Ramos (cell line): ENCODE results near the gene ACKR3.

Source experiments
- in situ Hi-C: fragments of 300-500 bp; cut with MboI; formaldehyde crosslinking; loops from one replicate; pipeline ENCODE4 v1.14.3; 2022; ENCODE audit warnings: low sequenced_read_pairs; ENCODE audit not compliant: unreplicated experiment

ACKR3 gene

DNA sequence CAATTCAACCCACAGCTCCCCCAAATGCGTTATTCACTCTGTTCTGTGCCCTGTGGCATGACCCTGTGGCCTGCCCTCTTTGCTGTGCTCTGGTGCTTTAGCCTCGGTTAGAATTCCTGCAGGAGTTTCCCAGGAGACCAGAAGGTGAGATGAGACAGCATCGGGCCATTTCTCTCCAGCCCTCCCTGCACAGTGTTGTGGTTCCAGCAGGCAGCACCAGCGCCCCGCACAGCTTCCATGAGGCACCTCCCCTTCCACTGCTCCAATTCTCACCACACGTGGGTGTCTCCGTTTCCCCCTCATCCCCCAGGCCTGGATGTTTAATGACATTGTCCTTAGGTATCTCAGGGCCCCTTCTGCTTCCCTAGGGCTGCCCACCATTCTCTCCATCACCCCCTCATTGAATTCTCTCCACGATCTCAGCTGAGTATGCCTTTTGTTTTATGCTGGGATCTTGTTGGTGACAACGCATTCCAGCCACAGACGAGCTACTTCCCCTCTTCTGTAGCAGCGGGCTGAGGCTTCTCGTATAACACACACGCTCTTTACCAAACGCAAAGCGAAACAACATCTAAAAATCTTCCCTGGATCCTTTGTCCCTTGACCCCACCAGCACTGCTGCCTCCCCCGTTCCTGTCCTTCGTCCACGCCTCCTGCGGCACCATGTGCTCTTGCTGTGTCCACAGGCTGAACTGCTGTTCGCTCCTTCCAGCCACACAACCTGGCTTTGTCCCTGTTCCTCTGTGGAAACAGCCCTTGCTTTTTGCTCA, 35.1 kb downstream of the ACKR3 start:
- in situ Hi-C loops = no loop called here

DNA sequence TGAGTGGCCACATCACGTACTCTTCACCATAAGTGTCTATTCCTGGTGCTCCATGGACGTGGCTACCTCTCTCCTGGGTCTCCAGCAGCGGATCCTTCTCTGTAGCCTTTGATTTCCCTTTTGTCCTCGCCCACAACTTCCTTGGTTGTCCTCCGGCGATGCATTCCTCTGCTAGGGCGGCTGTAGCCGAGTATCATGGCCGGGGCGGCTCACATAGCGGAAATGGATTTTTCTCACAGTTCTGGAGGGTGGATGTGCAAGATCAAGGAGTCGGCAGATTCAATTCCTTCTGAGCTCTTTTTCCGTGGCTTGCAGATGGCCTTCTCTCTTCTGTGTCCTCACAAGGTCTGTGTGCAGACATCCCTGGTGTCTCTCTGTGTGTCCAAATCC, 35.7 kb downstream of the ACKR3 start:
- in situ Hi-C loops = no loop called here

DNA sequence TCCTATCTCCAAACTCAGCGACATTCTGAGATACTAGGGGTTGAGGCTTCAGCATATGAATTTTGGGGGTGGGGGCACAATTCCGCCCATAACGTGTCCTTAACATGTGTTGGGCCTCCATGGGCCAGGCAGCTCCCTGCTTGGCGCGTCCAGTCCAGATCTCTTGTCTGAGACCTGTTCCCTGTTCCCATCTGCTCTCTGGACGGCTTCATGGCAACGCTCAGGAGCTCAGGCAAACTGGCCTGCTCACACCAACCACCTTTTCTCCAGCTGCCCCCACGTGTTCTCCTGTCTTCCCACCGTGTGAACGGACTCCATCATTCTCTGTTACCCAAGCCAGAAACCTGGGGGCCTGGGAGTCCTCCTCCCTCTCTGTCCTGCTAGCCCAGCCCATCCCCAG, 36.4 kb downstream of the ACKR3 start:
- in situ Hi-C loops = no loop called here

DNA sequence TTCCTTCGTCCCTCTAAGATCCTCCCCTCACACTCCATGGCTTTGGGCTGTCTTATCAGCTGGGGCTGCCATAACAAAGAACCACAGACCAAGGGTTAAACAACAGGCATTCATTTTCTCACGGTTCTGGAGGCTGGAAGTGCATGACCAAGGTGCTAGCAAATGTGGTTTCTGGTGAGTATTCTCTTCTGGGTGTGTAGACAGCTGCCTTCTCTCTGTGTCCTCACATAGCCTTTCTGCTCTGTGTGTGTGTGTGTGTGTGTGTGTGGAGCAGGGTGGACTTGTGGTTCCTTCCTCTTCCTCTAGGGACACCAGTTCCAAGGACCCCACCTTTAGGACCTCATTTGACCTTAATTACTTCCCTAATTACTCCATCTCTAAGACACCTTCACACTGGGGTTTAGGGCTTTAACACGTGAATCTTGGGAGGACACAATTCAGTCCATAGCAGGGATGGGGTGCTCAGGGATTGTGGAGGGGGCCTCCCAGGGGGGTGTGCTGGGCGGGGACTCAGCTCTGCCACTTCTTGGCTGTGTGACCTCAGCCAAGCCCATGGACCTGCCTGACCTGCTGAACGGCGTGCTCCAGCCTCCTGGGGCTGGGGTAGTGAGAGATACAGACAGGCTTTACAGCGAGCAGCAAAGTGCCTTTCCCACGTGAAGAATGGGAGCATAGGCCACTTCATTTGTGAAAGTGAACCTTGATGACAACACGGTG, 38.0 kb downstream of the ACKR3 start:
- in situ Hi-C loops = no loop called here

DNA sequence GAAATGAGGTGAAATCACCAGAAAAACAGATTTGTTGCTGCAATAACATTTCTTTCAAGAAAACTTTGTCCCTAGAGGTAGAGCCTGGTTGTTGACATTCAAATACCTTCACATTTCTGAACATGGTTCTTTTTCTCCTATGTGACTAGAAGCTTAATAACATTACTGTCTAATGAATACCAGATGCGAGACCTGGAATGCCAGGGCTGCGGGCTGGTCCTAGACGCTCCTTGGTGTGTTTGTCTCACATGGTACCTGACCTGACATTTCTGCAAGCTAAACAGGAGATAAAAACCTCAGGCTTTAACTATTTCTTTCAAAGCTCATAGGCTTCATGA, 38.5 kb downstream of the ACKR3 start:
- in situ Hi-C loops = no loop called here

DNA sequence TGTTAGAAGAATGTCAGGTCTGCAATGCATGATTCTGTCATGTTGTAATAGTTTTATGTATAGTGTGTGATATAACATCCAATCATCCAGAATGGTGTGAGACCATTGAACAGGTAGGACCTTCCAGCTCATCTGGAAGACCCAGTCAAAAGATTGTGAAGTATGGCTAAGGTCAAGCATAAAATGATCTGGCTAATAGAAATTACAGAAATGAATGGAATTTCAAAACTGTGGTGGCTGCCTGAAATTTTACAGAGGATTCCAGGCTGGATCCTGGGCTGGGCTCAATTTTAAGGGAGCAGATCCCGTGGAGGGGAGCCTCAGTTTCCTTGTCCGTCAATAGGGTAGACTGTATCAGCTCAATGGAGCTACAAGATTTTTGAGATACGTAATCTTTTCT, 39.1 kb downstream of the ACKR3 start:
- in situ Hi-C loops = no loop called here

DNA sequence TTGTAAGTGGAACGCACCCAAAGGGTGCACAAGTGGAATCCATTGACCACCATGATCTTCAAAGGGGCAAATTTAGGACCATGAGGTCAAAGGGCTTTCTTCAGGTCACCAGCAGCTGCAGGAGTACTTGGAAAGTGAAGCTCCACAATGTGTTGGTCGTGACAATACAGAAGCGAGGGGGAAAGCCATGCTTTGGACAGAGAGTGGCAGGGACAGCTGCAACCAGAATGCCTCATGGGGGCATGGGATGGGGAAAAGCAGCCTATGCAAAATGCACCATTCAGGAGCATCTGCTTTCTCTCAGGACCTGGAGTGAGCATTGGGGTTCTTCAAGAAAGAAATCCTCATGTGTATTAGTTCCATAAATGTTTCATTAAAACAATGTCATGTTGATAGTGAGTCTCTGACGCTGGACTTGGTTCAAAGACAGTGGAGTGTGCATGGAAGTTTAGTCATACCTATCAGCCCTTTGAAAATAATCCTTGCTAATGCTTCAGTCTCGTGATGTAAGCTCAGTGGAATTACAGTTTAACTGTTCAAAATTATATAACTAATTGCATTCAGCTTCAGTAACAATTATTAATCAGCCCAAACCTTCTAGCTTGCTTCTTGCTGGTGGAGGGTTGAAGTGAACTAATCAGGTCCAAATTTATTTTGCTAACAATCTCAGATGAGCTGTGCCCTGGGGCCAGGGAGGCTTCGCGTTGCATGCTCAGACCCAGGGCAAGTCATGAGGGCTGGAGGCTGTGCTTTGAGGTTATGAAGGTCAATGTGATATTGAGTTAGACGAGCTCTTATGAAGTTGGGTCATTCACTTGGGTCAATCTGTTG, 41.6 kb downstream of the ACKR3 start:
- in situ Hi-C loops = no loop called here

DNA sequence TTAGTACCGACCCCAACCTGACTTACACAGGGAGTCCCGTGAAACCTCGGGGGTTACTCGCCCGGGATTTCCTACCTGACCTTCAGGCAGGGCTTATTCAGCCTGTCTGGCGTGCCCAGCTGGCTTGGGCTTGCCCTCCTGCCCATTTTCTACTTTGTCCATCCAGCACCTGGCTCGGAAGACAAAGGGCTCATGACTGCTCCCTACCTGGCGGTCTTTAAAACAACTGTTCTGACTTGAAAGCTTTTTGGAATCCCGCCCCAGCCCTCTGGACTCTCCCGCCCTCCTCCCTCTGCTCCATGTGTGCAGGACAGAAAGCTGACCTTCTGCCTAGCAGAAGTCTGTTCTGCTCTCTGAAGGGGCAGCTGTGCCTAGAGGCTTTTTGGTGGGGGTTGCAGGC, 43.1 kb downstream of the ACKR3 start:
- in situ Hi-C loops = no loop called here

DNA sequence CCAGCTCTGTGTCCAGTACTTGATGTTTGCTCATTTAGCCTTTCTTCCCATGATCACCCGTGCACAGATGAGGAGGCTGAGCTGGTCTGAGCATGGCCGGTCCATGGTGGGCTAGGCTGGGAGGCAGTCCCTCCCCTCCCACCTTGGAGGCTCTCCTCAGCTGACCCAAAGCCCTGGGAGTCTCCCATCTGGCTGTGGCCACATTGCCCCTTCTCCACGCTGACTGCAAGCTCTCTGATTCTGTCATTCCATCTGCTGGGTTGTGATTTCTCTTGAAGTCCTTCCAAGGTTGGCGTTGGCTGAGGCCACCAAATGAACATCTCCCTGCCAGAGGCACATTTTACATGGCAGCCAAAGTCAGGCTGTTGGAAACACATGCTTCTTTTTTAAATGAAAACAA, 44.0 kb downstream of the ACKR3 start:
- in situ Hi-C loops = no loop called here

DNA sequence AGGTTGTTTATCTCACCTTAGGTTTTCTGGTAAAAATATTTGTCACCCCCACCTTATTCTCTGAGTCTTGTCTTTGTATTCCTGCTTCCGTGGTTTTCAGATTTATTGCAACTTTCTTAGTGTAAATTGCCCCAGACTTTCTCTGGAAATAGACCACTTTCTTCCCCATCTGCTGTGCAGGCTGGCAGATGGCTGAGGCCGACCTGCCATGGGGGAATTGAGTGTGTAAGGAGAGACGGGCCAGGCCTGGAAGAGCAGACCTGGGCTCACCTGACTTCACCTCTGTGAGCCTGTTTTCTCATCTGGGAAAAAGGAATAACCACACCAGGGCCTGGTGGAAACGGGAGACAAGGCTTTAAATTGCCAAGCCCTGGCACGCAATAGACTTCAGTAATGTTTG, 44.9 kb downstream of the ACKR3 start:
- in situ Hi-C loops = no loop called here

DNA sequence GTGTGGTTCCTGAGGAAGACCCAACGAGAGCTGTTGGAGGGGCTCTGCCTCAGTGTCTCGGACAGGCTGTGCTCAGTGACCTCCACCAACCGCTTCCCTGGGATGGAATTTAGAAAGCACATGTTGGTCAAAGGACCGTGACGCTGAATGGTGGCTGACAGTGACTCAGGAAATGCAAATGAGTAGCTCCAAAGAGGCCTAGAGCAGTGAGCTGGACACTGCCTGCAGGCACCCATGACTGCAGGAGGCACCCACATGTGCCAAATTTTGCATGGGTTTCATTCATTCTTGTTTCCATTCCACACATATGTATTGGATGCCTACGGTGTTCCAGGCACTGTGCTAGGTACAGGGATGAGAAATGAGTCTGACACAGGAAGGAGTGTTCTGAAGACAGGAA, 46.4 kb downstream of the ACKR3 start:
- in situ Hi-C loops = no loop called here

DNA sequence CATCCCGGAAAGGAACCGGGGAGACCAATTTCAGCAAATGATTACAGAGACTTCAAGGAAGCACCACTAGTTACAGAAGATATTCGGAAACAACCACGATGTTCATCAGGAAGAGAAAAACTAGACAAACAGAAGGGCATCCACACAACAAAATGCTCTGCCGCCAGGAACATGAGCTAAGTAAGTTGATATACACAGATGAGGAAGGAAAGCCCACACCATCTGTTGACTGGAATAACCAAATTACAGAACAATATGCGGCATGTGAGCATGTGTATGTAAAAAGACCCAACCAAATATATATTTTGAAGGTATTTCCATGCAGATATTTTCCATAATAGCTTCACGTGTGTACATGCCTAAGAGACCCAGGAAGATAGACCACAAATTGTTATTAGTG, 47.0 kb downstream of the ACKR3 start:
- in situ Hi-C loops = no loop called here

DNA sequence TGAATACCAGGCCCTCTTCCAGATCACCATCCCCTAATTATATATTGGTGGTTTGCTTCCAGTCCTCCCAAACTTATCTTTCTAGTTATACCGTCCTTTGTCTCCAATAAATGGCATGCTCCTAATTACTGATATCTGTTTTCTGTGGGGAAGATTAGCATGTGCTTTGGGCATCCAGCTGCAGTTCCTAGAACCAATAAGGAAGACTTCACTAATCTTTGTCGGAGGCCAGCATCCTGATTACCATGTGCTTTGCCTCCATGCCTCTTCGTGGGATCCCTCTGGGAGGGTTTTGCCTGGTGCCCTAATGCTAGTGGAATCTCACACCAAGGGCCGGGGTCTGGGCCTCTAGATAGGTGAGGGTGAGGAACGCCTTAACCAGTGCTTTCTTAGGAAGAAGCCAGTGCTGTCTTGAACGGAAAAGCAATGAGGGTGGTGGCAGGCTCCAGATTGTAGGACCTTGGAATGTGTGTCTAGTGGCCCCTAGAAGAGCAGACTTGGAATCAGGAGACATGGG, 47.7 kb downstream of the ACKR3 start:
- in situ Hi-C loops = no loop called here

DNA sequence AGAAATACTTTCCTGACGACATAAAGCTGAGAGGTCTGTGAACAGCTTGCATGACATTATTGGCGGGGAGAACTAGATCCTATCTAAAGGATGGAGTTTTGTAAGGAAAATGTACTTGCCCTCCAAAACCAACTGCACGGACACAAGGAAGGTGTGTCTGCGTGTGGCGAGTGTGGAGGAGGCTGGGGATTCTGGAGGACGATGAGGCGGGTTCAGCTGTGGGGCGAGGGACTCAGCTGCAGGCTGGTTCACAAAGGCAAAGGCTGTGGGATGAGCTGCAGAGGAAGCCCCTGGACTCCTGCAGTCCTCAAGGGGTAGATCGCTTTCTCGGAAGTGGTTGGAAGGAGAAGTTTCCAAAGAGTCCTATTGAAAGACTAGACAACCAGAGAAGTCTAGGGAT, 48.2 kb downstream of the ACKR3 start:
- in situ Hi-C loops = no loop called here

DNA sequence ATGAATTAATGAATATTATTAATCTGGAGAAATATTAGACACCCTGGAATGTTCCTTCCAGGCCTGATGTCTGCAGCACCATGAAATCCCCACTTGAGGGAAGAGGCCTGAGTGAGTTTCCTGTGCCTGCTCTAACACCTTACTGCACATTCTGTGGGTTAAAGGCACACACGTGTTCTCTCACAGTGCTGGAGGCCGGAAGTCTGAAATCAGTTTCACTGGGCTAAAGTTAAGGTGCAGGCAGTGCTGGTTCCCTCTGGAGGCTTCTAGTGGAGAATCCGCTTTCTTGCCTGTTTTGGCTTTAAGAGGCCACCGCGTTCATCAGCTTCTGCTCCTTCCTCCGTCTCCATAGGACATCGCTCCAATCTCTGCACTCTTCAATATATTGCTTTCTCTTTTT, 48.7 kb downstream of the ACKR3 start:
- in situ Hi-C loops = no loop called here

DNA sequence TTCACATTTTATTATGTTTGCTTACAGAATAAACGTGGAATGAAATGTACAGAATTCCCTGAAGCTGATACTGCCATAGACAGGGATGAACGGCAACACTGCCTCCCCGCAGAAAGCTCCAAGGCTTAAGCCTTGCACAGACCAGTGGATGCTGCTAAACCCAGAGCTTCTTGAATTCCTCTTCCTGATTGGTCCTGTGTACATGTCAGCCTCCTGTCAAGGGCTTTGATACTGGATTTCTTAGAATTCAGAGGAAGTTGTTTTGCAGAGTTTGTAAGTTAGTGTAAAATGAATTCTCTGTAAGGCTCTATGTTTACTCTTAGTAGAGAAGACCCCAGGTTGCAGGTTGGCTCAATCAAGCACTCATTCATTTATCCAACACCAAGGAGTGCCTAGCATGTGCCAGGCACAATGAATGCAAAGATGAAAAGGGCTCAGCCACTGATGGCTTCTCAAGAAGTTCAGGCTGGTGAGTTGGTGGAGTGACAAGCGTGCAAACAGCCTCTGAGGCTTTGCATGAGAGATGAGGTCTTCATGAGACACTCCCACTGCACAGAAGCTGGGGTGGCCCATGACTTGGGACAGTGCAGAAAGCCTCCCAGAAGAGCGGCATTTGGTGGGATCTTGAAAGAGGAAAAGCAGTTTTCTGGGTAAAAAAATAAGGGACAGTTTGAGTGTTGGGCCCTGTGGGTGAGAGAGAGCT, 50.4 kb downstream of the ACKR3 start:
- in situ Hi-C loops = no loop called here

DNA sequence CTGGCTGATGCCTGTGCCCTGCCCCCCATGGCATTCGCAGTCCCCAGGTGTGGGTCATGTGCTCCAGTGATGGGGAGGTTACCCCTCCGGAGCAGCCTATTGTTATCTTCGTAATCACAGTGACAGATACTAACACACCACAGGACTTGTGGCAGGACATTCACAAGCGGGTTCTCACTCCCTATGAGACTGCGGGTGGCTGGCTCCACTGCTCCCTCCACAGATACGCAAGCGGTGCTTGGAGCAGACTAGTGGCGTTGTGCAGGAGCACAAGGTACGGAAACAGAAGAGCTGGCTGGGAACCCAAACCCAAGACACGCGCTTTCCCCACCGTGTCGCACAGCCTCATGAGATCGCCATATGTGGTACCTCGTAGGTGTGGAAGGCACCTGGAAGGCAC, 52.2 kb downstream of the ACKR3 start:
- in situ Hi-C loops = no loop called here

DNA sequence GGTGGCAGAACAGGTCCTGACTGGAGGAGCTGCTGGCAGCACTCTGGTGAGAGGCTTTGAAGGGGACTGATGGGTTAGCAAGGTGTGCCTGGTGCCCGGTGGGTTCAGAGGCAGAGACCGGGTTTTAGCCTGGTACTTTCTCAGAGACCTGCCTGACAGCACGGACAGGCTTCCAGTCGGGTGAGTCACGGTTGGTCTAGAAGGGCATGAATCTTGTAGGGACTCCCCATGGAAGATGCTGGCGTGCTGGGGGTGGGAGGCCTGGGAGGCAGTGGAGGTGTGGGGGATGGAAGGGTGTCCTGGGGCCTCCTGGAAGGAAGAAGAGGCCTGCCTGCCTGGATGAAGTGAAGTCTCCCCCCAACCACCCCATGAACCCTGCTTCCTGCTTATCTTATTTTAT, 52.6 kb downstream of the ACKR3 start:
- in situ Hi-C loops = no loop called here

DNA sequence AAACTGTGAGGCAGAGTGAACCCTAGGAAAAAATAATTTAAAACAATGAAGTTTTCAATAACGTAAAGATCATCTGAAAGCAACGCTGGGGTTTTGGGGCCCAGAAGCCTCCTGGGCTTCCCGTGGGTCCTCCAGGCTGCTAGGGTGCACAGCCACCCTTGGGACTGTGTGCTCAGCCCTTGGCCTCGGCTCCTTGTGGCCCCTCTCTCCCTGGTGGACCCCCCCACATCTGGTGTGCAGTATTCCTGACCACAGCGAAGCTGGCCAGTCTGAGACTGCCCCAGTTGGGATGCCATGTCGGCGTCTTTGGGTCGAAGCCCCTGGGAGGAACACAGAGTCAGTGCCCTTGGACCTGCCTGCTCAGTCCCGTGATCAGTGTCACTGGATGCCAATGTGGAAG, 53.0 kb downstream of the ACKR3 start:
- in situ Hi-C loops = no loop called here

DNA sequence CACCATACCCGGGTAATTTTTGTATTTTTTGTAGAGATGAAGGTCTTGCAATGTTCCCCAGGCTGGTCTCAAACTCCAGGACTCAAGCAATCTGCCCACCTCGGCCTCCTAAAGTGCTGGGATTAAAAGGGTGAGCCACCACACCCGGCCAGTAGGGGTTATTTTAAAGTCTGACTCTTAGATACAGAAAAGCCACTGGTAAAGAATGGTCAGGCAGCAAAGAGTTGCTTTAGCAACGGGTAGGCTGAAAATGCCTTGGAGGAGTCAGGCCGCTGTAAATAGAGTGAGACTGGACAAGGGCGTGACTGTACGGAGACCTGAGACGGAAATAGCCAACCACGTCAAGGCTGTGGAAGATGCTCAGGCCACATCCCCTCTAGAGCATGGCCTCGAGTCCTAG, 54.2 kb downstream of the ACKR3 start:
- in situ Hi-C loops = no loop called here
